HepG2 (cell line): ENCODE measurements around the gene PITPNM2. TPM values are rescaled to one million over a fixed set of nuclear protein-coding genes. Genes with fewer than 3 reads are reported as not detected.

Source experiments
- SMC3 ChIP-seq: IDR thresholded peaks from 2 replicates; pipeline ENCODE4 v1.6.1; 2011; ENCODE audit warnings: low read length, improper control_type of control experiment
- TGIF2 ChIP-seq: IDR thresholded peaks from 2 replicates; pipeline ENCODE4 v1.6.1; 2016; ENCODE audit warnings: control low read depth, missing compliant biosample characterization
- ZNF18 ChIP-seq: sonication (generic); formaldehyde crosslinking; IDR thresholded peaks from 2 replicates; pipeline ENCODE4 v1.8.0; 2022; ENCODE audit warnings: mild to moderate bottlenecking, missing genetic modification reagents; ENCODE audit not compliant: insufficient replicate concordance
- ZNF234 ChIP-seq: sonication (generic); formaldehyde crosslinking; conservative IDR thresholded peaks from 2 replicates; pipeline ENCODE4 v1.5.1; 2020; ENCODE audit warnings: mild to moderate bottlenecking, missing genetic modification reagents
- ZNF446 ChIP-seq: sonication (generic); formaldehyde crosslinking; IDR thresholded peaks from 2 replicates; pipeline ENCODE4 v1.5.0; 2020; ENCODE audit warnings: mild to moderate bottlenecking, missing genetic modification reagents
- ZNF629 ChIP-seq: sonication (generic); formaldehyde crosslinking; conservative IDR thresholded peaks from 2 replicates; pipeline ENCODE4 v1.5.0; 2020; ENCODE audit warnings: missing genetic modification reagents
- ZNF687 ChIP-seq: sonication (generic); formaldehyde crosslinking; IDR thresholded peaks from 2 replicates; pipeline ENCODE4 v1.5.1; 2020; ENCODE audit warnings: mild to moderate bottlenecking, missing genetic modification reagents, moderate library complexity
- ZNF740 ChIP-seq: sonication (generic); formaldehyde crosslinking; IDR thresholded peaks from 2 replicates; pipeline ENCODE4 v1.4.0; 2020; ENCODE audit warnings: missing genetic modification reagents
- polyA plus RNA-seq, 8 experiments: library from polyadenylated mRNA; depleted of rRNA in 3 of 8; stranded (reverse) in 7 of 8; unstranded in 1 of 8; fragments of >200 nt; fragmentation: Illumina TruSeq in 4 of 8; extraction: Trizol in 4 of 8; gene quantifications; 2 replicates each; pipeline versions ENCODE4 v1.2.1 to v1.2.3, GENCODE V29; 2011 to 2016; ENCODE audit warnings: low read depth in 4 of 8, missing spikeins in 1 of 8, mixed read lengths in 1 of 8; ENCODE audit not compliant: insufficient read depth in 1 of 8
- total RNA-seq, 5 experiments: library from RNA; depleted of rRNA; stranded (reverse); fragments of >200 nt; fragmentation: Illumina TruSeq; extraction: Trizol; gene quantifications; 2 replicates each; pipeline ENCODE4 v1.2.3, GENCODE V29; 2016; ENCODE audit warnings: low read depth in 1 of 5

Gene PITPNM2
- total and polyA plus RNA-seq, 2 of the 13 experiments (the other 11 are each of a cell fraction or from before 2014, with no cell fraction given) = 4.2 to 5.3 TPM

DNA sequence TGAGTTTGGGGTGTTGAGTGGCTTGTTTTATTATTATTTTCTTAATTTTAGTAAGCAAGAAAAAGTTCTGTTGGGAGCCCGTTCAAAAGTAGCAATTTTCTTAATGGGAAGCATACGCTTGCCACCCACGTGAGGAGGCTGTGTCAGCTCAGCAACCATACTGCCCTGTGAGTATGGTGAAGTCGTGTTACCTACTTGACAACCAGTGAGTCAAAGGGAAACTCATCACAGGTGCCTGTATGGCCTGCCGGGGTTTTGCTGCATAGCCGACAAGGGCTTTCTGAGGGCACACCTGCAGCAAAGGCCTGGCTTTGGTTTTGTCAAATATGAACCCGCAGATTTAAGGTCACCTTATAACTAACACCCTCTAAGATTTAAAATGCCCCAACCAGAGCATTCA lies 31.1 kb downstream of the PITPNM2 start (continued):
- no peak for TF ChIP-seq ZNF234
- no peak for TF ChIP-seq SMC3
- TF ChIP-seq ZNF629 (CRISPR knock-in tag) = no peak
- TF ChIP-seq ZNF740 (CRISPR knock-in tag) = no peak
- no peak for TF ChIP-seq ZNF687 (CRISPR knock-in tag)
- no peak for TF ChIP-seq ZNF18 (CRISPR knock-in tag)
- no peak for TF ChIP-seq ZNF446 (CRISPR knock-in tag)
- TF ChIP-seq TGIF2 (CRISPR knock-in tag) = no peak
- TF ChIP-seq, all 625 proteins: peak for 0
